ENCODE results near the gene SH3TC1.
A peak's percentile ranks its signal among the peaks of the same experiment; 100 is the strongest.

SH3TC1 gene

GRCh38 chr4:8181844-8182243, 17.2 kb upstream of the SH3TC1 start:
- no peak for DNase-seq

- no peak for DNase-seq
Measured at GRCh38 chr4:8182294-8182693, 16.8 kb upstream of the SH3TC1 start.

GRCh38 chr4:8182858-8183725, 16.0 kb upstream of the SH3TC1 start:
- DNase-seq = no peak

GRCh38 chr4:8184061-8184460, 15.0 kb upstream of the SH3TC1 start:
- no peak for DNase-seq

- no peak for DNase-seq
Measured at GRCh38 chr4:8185295-8185694, 13.8 kb upstream of the SH3TC1 start.

GRCh38 chr4:8185930-8186329, 13.2 kb upstream of the SH3TC1 start:
- no peak for DNase-seq

GRCh38 chr4:8188085-8188484, 11.0 kb upstream of the SH3TC1 start:
- no peak for DNase-seq

GRCh38 chr4:8188743-8189550, 10.1 kb upstream of the SH3TC1 start:
- DNase-seq = peak; percentile 59

GRCh38 chr4:8189551-8190466, 9.3 kb upstream of the SH3TC1 start:
- no peak for DNase-seq

GRCh38 chr4:8191136-8191747, 7.8 kb upstream of the SH3TC1 start:
- no peak for DNase-seq

GRCh38 chr4:8192748-8193738, 6.0 kb upstream of the SH3TC1 start:
- peak; percentile 34 for DNase-seq

- DNase-seq = no peak
Measured at GRCh38 chr4:8194306-8195242, 4.5 kb upstream of the SH3TC1 start.

GRCh38 chr4:8195431-8195830, 3.7 kb upstream of the SH3TC1 start:
- no peak for DNase-seq

- DNase-seq = no peak
Measured at GRCh38 chr4:8195841-8196458, 3.1 kb upstream of the SH3TC1 start.

GRCh38 chr4:8197521-8197920, 1.6 kb upstream of the SH3TC1 start:
- no peak for DNase-seq

- no peak for DNase-seq
Measured at GRCh38 chr4:8198206-8198905, 734 bp upstream of the SH3TC1 start.

- no peak for DNase-seq
Measured at GRCh38 chr4:8199594-8200301, 658 bp downstream of the SH3TC1 start.

GRCh38 chr4:8200302-8200975, 1.3 kb downstream of the SH3TC1 start:
- no peak for DNase-seq

All from NCI-H1417 treated with DMSO at 0.1 percent for 48 hours (cell line).